Transverse colon (tissue), 4 donors: ENCODE data around the gene PDE4D.

Source experiments
- EP300 ChIP-seq: sonication (generic); formaldehyde crosslinking; IDR thresholded peaks from one replicate; pipeline ENCODE4 v1.6.1; 2017; ENCODE audit warnings: antibody characterized with exemption, low read depth
- POLR2A ChIP-seq: fragments of 450-650 bp; IDR thresholded peaks from one replicate; pipeline ENCODE4 v1.6.1; 2016; ENCODE audit warnings: antibody characterized with exemption, mild to moderate bottlenecking, moderate library complexity
- POLR2AphosphoS5 ChIP-seq, 3 donors: sonication (generic); formaldehyde crosslinking; IDR thresholded peaks; one replicate each; pipeline ENCODE4 v1.6.1; 2016; ENCODE audit warnings: antibody characterized with exemption in 3 of 3
- TF ChIP-seq, protein P1 (sequence below), 5 experiments: fragments of 200-600 bp in 3 of 5; fragments of 450-650 bp in 2 of 5; sonication (generic) in 3 of 5; IDR thresholded peaks; 1 replicate in 2 of 5; 2 replicates in 3 of 5; pipeline ENCODE4 v1.5.1; 2016 to 2017; ENCODE audit warnings: antibody characterized with exemption in 5 of 5, inconsistent platforms in 3 of 5, mild to moderate bottlenecking in 2 of 5, moderate library complexity in 1 of 5

DNA sequence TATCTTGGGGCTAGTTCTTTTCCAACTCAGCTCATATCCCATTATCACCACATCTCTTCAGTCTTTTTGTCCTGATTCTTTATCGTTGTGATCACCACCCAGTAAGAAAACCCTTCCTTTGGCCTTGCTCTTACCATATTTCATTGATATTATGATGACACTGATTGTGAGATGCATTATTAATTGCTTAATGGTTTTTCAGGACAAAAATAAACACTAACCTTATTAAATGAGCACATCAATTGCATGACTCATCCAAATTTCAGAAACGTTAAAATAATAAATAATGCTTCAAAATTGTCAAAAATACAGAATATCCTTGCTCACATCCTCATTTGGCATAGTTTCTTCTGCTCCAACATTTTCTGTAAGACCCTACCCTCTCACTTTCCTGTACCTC lies 270.7 kb downstream of the PDE4D start:
- TF ChIP-seq POLR2A (no peak), POLR2AphosphoS5 (IDR thresholded peaks at IDR 0.05) (no peak), EP300 (no peak)
- TF ChIP-seq, protein P1, sequence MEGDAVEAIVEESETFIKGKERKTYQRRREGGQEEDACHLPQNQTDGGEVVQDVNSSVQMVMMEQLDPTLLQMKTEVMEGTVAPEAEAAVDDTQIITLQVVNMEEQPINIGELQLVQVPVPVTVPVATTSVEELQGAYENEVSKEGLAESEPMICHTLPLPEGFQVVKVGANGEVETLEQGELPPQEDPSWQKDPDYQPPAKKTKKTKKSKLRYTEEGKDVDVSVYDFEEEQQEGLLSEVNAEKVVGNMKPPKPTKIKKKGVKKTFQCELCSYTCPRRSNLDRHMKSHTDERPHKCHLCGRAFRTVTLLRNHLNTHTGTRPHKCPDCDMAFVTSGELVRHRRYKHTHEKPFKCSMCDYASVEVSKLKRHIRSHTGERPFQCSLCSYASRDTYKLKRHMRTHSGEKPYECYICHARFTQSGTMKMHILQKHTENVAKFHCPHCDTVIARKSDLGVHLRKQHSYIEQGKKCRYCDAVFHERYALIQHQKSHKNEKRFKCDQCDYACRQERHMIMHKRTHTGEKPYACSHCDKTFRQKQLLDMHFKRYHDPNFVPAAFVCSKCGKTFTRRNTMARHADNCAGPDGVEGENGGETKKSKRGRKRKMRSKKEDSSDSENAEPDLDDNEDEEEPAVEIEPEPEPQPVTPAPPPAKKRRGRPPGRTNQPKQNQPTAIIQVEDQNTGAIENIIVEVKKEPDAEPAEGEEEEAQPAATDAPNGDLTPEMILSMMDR (IDR thresholded peaks at IDR 0.05), result no peak
